Neural cell (in vitro differentiated cells): ENCODE measurements around the gene SLC5A11. TPM values are rescaled to one million over a fixed set of nuclear protein-coding genes. Genes with fewer than 3 reads are reported as not detected.

Experiments used
- H2AFZ ChIP-seq: fragments of 200-600, 300-800 bp; sonication (generic), shearing (Covaris generic); 2 replicates; pipeline ENCODE4 v1.6.0; 2014; ENCODE audit warnings: low read depth, mild to moderate bottlenecking, antibody characterized with exemption, low read length, moderate library complexity
- H3F3A ChIP-seq: fragments of 200-600 bp; shearing (Covaris generic); 2 replicates; pipeline ENCODE4 v1.6.1; 2016; ENCODE audit warnings: mild to moderate bottlenecking, moderate library complexity, mixed read lengths, antibody characterized with exemption, low read length; ENCODE audit not compliant: insufficient read depth, poor library complexity, severe bottlenecking
- H3K27ac ChIP-seq: fragments of 200-600, 300-800 bp; sonication (generic), shearing (Covaris generic); 2 replicates; pipeline ENCODE4 v1.5.1; 2014; ENCODE audit warnings: mild to moderate bottlenecking, low read length, moderate library complexity
- H3K27me3 ChIP-seq: fragments of 300-800, 200-600 bp; sonication (generic), shearing (Covaris generic); 2 replicates; pipeline ENCODE4 v1.6.0; 2014; ENCODE audit warnings: mild to moderate bottlenecking, low read depth, low read length, moderate library complexity; ENCODE audit not compliant: insufficient read depth
- H3K36me3 ChIP-seq: fragments of 300-800, 200-600 bp; sonication (generic), shearing (Covaris generic); 2 replicates; pipeline ENCODE4 v1.5.1; 2014; ENCODE audit warnings: mild to moderate bottlenecking, antibody characterized with exemption, low read length, moderate library complexity; ENCODE audit not compliant: insufficient read depth
- H3K4me2 ChIP-seq: fragments of 300-800, 200-600 bp; sonication (generic), shearing (Covaris generic); 2 replicates; pipeline ENCODE4 v1.6.0; 2014; ENCODE audit warnings: mild to moderate bottlenecking, low read length
- H3K4me3 ChIP-seq: fragments of 300-800, 200-600 bp; sonication (generic), shearing (Covaris generic); 2 replicates; pipeline ENCODE4 v1.5.1; 2014; ENCODE audit warnings: mild to moderate bottlenecking, low read length, moderate library complexity
- H3K79me2 ChIP-seq: fragments of 200-600 bp; shearing (Covaris generic); replicated peaks from 2 replicates; pipeline ENCODE4 v1.6.0; 2014; ENCODE audit warnings: mild to moderate bottlenecking, low read length, moderate library complexity; ENCODE audit not compliant: insufficient read depth
- H3K9ac ChIP-seq: fragments of 300-800, 200-600 bp; sonication (generic), shearing (Covaris generic); 2 replicates; pipeline ENCODE4 v1.6.1; 2016; ENCODE audit warnings: mild to moderate bottlenecking, low read length, mixed read lengths
- H3K9me2 ChIP-seq: fragments of 200-600 bp; shearing (Covaris generic); 2 replicates; pipeline ENCODE4 v1.6.1; 2016; ENCODE audit warnings: mild to moderate bottlenecking, low read length, mixed read lengths; ENCODE audit not compliant: insufficient read depth
- H3K9me3 ChIP-seq: fragments of 200-600, 300-800 bp; sonication (generic), shearing (Covaris generic); 2 replicates; pipeline ENCODE4 v1.6.1; 2016; ENCODE audit warnings: mild to moderate bottlenecking, mixed run types, low read length, moderate library complexity, mixed read lengths
- H4K20me1 ChIP-seq: fragments of 200-600 bp; shearing (Covaris generic); 2 replicates; pipeline ENCODE4 v1.6.1; 2016; ENCODE audit warnings: mild to moderate bottlenecking, mixed run types; ENCODE audit not compliant: insufficient read depth
- EP300 ChIP-seq: fragments of 450-650 bp; conservative IDR thresholded peaks from 2 replicates; pipeline ENCODE4 v1.6.1; 2014; ENCODE audit warnings: antibody characterized with exemption, mild to moderate bottlenecking, moderate library complexity; ENCODE audit not compliant: poor library complexity, severe bottlenecking
- EZH2 ChIP-seq: fragments of 200-600, 300-800 bp; shearing (Covaris generic), sonication (generic); IDR thresholded peaks from 2 replicates; pipeline ENCODE4 v1.6.1; 2014; ENCODE audit warnings: antibody characterized with exemption, low read length, borderline replicate concordance, mild to moderate bottlenecking; ENCODE audit not compliant: insufficient read depth, poor library complexity, severe bottlenecking
- MXI1 ChIP-seq: fragments of 450-650 bp; conservative IDR thresholded peaks from 2 replicates; pipeline ENCODE4 v1.6.1; 2014; ENCODE audit warnings: antibody characterized with exemption, mild to moderate bottlenecking; ENCODE audit not compliant: poor library complexity, severe bottlenecking
- POLR2AphosphoS5 ChIP-seq: IDR thresholded peaks from 2 replicates; pipeline ENCODE4 v1.6.1; 2012
- RAD21 ChIP-seq: fragments of 450-650 bp; conservative IDR thresholded peaks from 2 replicates; pipeline ENCODE4 v1.6.1; 2014; ENCODE audit warnings: antibody characterized with exemption, mild to moderate bottlenecking, moderate library complexity
- SMC3 ChIP-seq: fragments of 450-650 bp; conservative IDR thresholded peaks from 2 replicates; pipeline ENCODE4 v1.6.1; 2014; ENCODE audit warnings: antibody characterized with exemption, mild to moderate bottlenecking, moderate library complexity; ENCODE audit not compliant: poor library complexity
- TAF1 ChIP-seq: IDR thresholded peaks from 2 replicates; pipeline ENCODE4 v1.6.1; 2012; ENCODE audit warnings: low read depth
- polyA plus RNA-seq: library from polyadenylated mRNA; depleted of rRNA; stranded (reverse); fragments of >200 nt; gene quantifications from 2 replicates; pipeline ENCODE4 v1.2.3, GENCODE V29; 2014
- TF ChIP-seq, protein P1 (sequence below): IDR thresholded peaks from 2 replicates; pipeline ENCODE4 v1.6.1; 2012; ENCODE audit warnings: borderline replicate concordance
- TF ChIP-seq, protein P2 (sequence below): fragments of 450-650 bp; IDR thresholded peaks from 2 replicates; pipeline ENCODE4 v1.5.1; 2014; ENCODE audit warnings: antibody characterized with exemption, mild to moderate bottlenecking, moderate library complexity; ENCODE audit not compliant: poor library complexity, severe bottlenecking

SLC5A11 gene
- polyA plus RNA-seq, 1 donor from 2014 or later = not detected

GRCh38 chr16:24825696-24826095, 20.1 kb upstream of the SLC5A11 start:
- Histone ChIP-seq H2AFZ (no peak overlapping the region), H3K79me2 (no peaks in the 10 kb centered on the region), H3F3A (no peaks in the 10 kb centered on the region), H3K4me3 (no peak overlapping the region), H4K20me1 (no peaks in the 10 kb centered on the region), H3K36me3 (peaks cover 8% of the 10 kb centered on the region), H3K9me3 (no peaks in the 10 kb centered on the region), H3K27me3 (no peaks in the 10 kb centered on the region), H3K9me2 (no peaks in the 10 kb centered on the region), H3K9ac (no peak overlapping the region), H3K27ac (no peak overlapping the region), H3K4me2 (no peak overlapping the region)
- TF ChIP-seq POLR2AphosphoS5 (no peak), EZH2 (no peak), EP300 (no peak), MXI1 (no peak), TAF1 (no peak), RAD21 (no peak)
- TF ChIP-seq, protein P1, sequence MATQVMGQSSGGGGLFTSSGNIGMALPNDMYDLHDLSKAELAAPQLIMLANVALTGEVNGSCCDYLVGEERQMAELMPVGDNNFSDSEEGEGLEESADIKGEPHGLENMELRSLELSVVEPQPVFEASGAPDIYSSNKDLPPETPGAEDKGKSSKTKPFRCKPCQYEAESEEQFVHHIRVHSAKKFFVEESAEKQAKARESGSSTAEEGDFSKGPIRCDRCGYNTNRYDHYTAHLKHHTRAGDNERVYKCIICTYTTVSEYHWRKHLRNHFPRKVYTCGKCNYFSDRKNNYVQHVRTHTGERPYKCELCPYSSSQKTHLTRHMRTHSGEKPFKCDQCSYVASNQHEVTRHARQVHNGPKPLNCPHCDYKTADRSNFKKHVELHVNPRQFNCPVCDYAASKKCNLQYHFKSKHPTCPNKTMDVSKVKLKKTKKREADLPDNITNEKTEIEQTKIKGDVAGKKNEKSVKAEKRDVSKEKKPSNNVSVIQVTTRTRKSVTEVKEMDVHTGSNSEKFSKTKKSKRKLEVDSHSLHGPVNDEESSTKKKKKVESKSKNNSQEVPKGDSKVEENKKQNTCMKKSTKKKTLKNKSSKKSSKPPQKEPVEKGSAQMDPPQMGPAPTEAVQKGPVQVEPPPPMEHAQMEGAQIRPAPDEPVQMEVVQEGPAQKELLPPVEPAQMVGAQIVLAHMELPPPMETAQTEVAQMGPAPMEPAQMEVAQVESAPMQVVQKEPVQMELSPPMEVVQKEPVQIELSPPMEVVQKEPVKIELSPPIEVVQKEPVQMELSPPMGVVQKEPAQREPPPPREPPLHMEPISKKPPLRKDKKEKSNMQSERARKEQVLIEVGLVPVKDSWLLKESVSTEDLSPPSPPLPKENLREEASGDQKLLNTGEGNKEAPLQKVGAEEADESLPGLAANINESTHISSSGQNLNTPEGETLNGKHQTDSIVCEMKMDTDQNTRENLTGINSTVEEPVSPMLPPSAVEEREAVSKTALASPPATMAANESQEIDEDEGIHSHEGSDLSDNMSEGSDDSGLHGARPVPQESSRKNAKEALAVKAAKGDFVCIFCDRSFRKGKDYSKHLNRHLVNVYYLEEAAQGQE = no peak

DNA sequence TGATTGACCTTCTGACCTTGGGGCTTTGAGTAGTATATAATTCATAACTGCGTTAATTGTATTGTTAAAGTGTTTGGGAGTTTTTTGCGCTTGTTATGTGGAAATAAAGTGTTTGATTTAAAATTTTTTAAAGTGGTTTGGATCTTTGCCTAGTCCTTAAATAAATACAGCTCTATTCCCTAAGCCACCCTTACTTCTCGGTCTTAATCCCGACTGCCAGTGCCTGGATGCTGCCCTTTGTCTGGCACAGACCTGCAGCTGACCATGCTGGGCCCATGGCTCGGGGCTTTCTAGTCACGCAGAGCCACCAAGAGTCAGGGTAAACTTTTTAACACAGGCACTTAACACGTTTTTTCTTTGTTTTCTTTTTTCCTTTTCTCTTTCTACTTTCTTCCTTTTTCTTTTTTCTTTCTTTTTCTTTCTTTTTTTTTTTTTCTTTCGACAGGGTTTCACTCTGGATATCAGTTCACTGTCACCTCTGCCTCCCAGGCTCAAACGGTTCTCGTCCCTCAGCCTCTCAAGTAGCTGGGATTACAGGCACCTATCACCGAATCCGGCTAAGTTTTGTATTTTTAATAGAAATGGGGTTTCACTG, 19.6 kb upstream of the SLC5A11 start:
- Histone ChIP-seq H3K27me3 (no peaks in the 10 kb centered on the region), H3K79me2 (no peaks in the 10 kb centered on the region), H3F3A (no peaks in the 10 kb centered on the region), H3K4me2 (no peak overlapping the region), H3K27ac (no peak overlapping the region), H4K20me1 (no peaks in the 10 kb centered on the region), H3K9me3 (no peaks in the 10 kb centered on the region), H2AFZ (no peak overlapping the region), H3K4me3 (no peak overlapping the region), H3K9ac (no peak overlapping the region), H3K9me2 (no peaks in the 10 kb centered on the region), H3K36me3 (peaks cover 4% of the 10 kb centered on the region)
- TF ChIP-seq MXI1 (no peak), SMC3 (no peak), EZH2 (no peak), RAD21 (no peak), EP300 (no peak), TAF1 (no peak), POLR2AphosphoS5 (no peak)
- TF ChIP-seq, protein P2, sequence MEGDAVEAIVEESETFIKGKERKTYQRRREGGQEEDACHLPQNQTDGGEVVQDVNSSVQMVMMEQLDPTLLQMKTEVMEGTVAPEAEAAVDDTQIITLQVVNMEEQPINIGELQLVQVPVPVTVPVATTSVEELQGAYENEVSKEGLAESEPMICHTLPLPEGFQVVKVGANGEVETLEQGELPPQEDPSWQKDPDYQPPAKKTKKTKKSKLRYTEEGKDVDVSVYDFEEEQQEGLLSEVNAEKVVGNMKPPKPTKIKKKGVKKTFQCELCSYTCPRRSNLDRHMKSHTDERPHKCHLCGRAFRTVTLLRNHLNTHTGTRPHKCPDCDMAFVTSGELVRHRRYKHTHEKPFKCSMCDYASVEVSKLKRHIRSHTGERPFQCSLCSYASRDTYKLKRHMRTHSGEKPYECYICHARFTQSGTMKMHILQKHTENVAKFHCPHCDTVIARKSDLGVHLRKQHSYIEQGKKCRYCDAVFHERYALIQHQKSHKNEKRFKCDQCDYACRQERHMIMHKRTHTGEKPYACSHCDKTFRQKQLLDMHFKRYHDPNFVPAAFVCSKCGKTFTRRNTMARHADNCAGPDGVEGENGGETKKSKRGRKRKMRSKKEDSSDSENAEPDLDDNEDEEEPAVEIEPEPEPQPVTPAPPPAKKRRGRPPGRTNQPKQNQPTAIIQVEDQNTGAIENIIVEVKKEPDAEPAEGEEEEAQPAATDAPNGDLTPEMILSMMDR = no peak
- TF ChIP-seq, protein P1 = no peak
